ENCODE measurements around the gene PEDS1. TPM values are rescaled to one million over a fixed set of nuclear protein-coding genes. Genes with fewer than 3 reads are reported as not detected.

The PEDS1 gene
- total and polyA plus RNA-seq, 2 of the 13 experiments (the other 11 are each of a cell fraction or from before 2014, with no cell fraction given): 30.5 to 93.9 TPM

GRCh38 chr20:50186151-50186885 lies 32.8 kb upstream of the PEDS1 start (continued):
- TF ChIP-seq MZF1 (CRISPR knock-in tag; IDR thresholded peaks at IDR 0.05; ENCODE audit: borderline replicate concordance): peak; percentile 51; the same call in 1 of the 2 replicates
- TF ChIP-seq GABPA (IDR thresholded peaks at IDR 0.05; ENCODE audit: low read depth, low read length): no peak
- TF ChIP-seq GABPA (CRISPR knock-in tag; IDR thresholded peaks at IDR 0.05; ENCODE audit: low read depth): no peak
- TF ChIP-seq MTA3 (CRISPR knock-in tag; IDR thresholded peaks at IDR 0.05): no peak
- TF ChIP-seq ZNF225 (CRISPR knock-in tag; IDR thresholded peaks at IDR 0.05): peak; percentile 86; the same call in 1 of the 2 replicates
- TF ChIP-seq ZFP82 (CRISPR knock-in tag; IDR thresholded peaks at IDR 0.05; ENCODE audit: borderline replicate concordance): no peak
- TF ChIP-seq, protein P1, sequence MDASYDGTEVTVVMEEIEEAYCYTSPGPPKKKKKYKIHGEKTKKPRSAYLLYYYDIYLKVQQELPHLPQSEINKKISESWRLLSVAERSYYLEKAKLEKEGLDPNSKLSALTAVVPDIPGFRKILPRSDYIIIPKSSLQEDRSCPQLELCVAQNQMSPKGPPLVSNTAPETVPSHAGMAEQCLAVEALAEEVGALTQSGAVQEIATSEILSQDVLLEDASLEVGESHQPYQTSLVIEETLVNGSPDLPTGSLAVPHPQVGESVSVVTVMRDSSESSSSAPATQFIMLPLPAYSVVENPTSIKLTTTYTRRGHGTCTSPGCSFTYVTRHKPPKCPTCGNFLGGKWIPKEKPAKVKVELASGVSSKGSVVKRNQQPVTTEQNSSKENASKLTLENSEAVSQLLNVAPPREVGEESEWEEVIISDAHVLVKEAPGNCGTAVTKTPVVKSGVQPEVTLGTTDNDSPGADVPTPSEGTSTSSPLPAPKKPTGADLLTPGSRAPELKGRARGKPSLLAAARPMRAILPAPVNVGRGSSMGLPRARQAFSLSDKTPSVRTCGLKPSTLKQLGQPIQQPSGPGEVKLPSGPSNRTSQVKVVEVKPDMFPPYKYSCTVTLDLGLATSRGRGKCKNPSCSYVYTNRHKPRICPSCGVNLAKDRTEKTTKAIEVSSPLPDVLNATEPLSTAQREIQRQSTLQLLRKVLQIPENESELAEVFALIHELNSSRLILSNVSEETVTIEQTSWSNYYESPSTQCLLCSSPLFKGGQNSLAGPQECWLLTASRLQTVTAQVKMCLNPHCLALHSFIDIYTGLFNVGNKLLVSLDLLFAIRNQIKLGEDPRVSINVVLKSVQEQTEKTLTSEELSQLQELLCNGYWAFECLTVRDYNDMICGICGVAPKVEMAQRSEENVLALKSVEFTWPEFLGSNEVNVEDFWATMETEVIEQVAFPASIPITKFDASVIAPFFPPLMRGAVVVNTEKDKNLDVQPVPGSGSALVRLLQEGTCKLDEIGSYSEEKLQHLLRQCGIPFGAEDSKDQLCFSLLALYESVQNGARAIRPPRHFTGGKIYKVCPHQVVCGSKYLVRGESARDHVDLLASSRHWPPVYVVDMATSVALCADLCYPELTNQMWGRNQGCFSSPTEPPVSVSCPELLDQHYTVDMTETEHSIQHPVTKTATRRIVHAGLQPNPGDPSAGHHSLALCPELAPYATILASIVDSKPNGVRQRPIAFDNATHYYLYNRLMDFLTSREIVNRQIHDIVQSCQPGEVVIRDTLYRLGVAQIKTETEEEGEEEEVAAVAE (CRISPR knock-in tag; IDR thresholded peaks at IDR 0.05; ENCODE audit: borderline replicate concordance): peak; percentile 77; the same call in 1 of the 2 replicates
- TF ChIP-seq MIER3 (CRISPR knock-in tag; IDR thresholded peaks at IDR 0.05; ENCODE audit: borderline replicate concordance): peak; percentile 69; the same call in 1 of the 2 replicates
- TF ChIP-seq SNAPC2 (CRISPR knock-in tag; IDR thresholded peaks at IDR 0.05): no peak
- no peak for TF ChIP-seq ZNF441 (CRISPR knock-in tag; IDR thresholded peaks at IDR 0.05; ENCODE audit: borderline replicate concordance)
- no peak for TF ChIP-seq TRIM24 (CRISPR knock-in tag; IDR thresholded peaks at IDR 0.05)
- peak; percentile 47; the same call in 1 of the 2 replicates for TF ChIP-seq ZNF777 (CRISPR knock-in tag; IDR thresholded peaks at IDR 0.05)
- TF ChIP-seq POLR2AphosphoS2 (IDR thresholded peaks at IDR 0.05; ENCODE audit: low read depth, low read length): no peak
- TF ChIP-seq, protein P2, sequence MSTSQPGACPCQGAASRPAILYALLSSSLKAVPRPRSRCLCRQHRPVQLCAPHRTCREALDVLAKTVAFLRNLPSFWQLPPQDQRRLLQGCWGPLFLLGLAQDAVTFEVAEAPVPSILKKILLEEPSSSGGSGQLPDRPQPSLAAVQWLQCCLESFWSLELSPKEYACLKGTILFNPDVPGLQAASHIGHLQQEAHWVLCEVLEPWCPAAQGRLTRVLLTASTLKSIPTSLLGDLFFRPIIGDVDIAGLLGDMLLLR (CRISPR knock-in tag; IDR thresholded peaks at IDR 0.05): no peak
- TF ChIP-seq MYC (CRISPR knock-in tag; IDR thresholded peaks at IDR 0.05; ENCODE audit: borderline replicate concordance): peak; percentile 71; the same call in 1 of the 2 replicates
- no peak for TF ChIP-seq RBAK (CRISPR knock-in tag; IDR thresholded peaks at IDR 0.05)
- TF ChIP-seq ZNF580 (CRISPR knock-in tag; IDR thresholded peaks at IDR 0.05; ENCODE audit: borderline replicate concordance, low read depth): peak; percentile 62; the same call in 1 of the 2 replicates
- TF ChIP-seq ZNF446 (CRISPR knock-in tag; IDR thresholded peaks at IDR 0.05): no peak
- TF ChIP-seq ZNF772 (CRISPR knock-in tag; IDR thresholded peaks at IDR 0.05): 0 out of 2 replicates have a peak, but pooled peaks have one; percentile 65
- no peak for TF ChIP-seq MTA1 (CRISPR knock-in tag; IDR thresholded peaks at IDR 0.05; ENCODE audit: borderline replicate concordance)
- TF ChIP-seq, protein P3, sequence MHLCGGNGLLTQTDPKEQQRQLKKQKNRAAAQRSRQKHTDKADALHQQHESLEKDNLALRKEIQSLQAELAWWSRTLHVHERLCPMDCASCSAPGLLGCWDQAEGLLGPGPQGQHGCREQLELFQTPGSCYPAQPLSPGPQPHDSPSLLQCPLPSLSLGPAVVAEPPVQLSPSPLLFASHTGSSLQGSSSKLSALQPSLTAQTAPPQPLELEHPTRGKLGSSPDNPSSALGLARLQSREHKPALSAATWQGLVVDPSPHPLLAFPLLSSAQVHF (CRISPR knock-in tag; IDR thresholded peaks at IDR 0.05): peak; percentile 22; the same call in 1 of the 2 replicates
- no peak for TF ChIP-seq ZFP1 (CRISPR knock-in tag; IDR thresholded peaks at IDR 0.05)
- 0 out of 2 replicates have a peak, but pooled peaks have one; percentile 72 for TF ChIP-seq ZNF800 (CRISPR knock-in tag; IDR thresholded peaks at IDR 0.05)

All from HepG2 (cell line).